HG02571 (cell line): ENCODE results near the gene CHMP2B.
"Not testable (repeated sequence)": the region's sequence is repeated elsewhere in the genome, so short reads cannot be mapped to it uniquely, and the experiment has no call there.

Experiments
- ATAC-seq: cut with Tn5 transposase; IDR thresholded peaks from one replicate; pipeline ENCODE4 v1.9.1; 2021; ENCODE audit warnings: mild to moderate bottlenecking, moderate library complexity; ENCODE audit not compliant: unreplicated experiment

CHMP2B gene

DNA sequence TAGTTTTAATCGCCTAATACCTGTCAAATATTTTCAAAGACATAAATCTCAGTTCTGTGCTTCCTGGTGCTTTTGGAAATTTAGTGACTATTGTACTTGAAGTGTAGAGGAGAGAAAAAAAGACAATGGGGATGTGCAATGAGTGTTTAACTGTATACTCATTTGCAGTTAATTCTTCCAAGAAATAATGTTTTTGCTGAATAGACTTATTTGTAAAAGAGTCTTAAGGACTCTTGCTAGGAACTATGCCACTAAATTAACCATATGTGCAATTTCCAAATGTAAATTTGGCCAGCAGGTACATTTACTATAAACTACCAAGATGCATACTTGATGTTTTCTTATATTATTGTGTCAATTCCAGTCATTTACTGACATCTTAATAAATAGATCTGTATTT is 2.0 kb downstream of the CHMP2B start:
- ATAC-seq: no peak

DNA sequence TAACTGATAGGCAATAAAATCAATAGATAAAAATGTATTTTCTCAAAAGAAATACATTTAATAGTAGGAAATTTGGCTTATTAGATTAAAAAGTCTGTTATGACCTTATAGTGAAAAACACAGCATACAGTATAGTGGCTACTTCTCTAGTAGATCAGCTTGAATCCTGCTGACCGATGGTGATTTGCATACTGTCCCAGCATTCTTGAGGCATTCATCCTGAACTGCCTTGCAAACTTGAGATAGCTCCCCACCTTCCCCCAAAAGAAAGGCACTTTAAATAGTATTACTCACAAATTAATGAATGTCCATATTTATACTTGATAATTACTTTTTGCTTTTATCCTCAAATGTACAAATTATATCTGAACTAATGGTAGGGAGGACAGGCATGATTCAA is 6.7 kb downstream of the CHMP2B start:
- no peak for ATAC-seq

DNA sequence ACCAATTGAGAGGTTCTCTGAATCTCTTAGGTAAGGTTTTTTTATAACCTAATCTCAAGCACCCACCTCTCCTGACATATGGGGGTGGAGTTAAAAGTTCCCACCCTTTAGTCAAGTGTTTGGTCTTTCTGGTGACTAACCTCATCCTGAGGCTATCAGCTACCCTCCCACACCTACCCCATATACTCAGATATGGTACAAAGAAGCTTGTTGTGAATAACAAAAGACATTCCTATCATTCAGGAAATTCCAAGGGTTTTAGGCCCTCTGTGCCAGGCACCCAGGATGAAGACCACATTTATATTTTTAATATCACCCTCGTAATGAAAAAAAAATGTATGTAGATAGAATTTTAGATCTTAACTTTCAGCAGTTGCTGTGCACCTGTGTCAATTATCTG is 9.0 kb downstream of the CHMP2B start:
- no peak for ATAC-seq

DNA sequence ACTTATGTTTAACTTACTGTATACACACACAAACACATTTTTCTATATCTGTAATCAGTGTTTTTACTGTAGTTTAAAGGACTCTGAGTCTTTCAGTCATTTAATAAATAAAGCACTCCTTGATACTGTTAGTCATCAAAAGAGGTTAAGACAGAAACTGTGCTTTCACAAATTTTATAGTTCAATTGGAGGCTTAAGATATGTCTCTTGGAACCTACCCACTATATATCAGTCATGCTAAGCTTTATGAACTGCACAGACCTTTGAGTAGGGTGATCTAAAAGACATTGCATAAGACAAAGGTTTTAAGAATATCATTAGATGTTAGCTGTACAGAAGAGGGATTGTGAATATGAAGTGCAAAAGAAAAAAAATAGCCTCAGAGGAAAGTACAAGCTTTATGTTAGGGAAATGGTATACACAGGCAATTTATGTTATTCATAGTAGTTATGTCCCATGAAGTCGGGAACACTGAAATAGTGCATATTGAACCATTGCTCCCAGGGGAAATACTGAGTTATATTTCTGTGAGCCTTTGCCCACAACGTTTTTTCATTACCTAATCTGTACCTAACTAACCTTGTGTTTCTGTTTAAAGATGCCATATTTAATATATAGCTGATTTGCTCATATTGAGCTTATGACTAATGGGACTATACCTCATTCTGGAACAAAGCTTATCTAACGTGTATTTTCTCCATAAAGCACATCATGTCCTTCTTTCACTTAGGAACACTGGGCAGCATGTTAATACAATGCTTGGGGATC is 19.7 kb downstream of the CHMP2B start:
- ATAC-seq: no peak

DNA sequence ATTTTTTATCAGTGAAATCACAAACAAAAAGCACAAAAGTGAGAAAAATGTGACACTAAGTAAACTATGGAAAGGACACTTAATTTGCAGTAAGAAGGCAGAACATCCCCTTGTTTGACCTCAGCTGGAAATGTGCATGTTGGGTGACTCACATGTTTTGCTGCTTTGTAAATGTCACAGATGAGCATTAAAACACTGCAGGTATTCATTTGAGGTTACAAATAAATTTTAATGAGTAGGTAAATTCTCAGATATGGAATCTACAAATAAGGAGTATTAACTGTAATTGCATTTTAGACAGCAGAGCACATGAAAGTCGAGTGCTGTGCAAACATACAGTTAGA is 20.3 kb downstream of the CHMP2B start:
- ATAC-seq: no peak

DNA sequence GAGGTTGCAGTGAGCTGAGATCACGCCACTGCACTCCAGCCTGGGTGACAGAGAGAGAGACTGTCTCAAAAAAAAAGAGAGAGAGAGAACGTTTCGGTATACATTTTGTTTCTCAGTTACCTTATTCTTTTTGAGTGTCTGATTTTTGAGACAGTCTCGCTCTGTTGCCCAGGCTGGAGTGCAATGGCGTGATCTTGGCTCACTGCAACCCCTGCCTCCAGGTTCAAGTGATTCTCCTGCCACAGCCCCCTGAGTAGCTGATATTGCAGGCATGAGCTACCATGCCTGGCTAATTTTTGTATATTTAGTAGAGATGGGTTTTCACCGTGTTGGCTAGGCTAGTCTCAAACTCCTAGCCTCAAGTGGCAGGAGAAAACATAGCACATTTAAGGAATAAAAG is 21.1 kb downstream of the CHMP2B start:
- ATAC-seq: not testable (repeated sequence)

DNA sequence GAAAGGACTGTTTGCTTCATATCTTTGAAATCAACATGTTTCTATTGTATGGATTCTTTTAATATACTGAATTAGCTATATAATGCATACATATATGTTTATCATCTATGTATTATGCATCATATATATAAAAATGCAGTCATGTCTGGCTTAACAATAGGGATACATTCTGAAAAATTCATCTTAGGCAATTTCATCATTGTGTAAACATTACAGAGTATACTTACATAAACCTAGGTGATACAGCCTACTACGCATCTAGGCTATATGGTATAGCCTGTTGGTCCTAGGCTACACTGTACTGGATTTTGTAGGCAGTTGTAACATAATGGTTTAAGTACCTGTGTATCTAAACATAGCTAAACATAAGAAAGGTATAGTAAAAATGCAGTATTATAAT is 21.7 kb downstream of the CHMP2B start:
- no peak for ATAC-seq

DNA sequence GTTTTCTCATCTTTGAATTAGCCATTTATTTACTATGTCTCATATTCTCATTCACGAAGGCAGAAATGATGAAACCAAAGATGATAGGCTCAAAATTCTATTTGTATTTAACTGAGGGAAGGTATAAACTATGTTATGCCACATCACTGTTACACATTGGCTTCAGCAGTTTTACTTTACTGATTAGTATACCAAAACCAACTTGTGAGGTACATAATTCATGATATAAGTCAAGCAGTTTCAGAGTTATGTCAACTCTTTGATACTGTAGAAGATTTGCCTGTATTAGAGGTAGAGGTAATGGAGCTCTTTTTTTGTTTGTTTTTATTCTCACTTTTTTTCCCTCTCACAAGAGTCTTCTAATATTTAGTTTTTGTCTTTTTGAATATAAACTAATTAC is 22.9 kb downstream of the CHMP2B start:
- ATAC-seq: no peak

DNA sequence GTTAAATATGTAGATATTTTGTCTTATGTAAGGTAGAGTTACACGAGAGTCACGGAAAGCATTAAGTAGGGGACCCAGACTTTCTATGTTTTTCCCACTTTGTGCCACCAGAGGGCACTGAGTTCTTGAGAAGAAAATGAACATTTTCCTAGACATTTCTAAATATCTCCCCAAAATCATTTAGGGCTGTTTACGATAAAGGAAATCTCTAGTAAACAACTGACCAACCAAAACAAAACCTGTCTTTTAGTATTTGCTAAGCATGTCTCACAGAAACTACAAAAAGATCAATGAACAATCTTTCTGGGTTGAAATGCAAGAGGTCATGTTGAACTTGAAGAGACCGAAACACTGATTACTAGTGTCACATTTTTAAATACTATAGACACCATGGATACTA is 33.2 kb downstream of the CHMP2B start:
- ATAC-seq: peak; percentile 81

DNA sequence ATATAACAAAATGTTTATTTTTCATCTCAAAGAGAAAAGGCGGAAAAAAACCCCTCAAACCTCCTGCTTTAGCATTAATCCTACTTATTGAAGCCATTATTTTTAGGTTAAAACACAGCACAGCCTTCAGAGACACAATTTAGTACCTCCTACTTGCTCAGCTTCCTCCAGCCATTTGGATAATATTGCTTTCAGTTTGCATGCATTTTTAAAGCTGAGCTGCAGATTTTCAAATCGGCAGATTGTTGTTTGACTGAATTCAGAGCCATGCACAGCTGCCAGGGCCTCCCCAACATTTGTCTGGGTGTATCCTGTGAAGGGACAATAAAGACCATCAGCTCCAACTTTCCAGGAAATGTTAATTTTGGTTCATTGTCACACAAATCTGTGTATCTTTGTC is 34.8 kb downstream of the CHMP2B start:
- no peak for ATAC-seq

DNA sequence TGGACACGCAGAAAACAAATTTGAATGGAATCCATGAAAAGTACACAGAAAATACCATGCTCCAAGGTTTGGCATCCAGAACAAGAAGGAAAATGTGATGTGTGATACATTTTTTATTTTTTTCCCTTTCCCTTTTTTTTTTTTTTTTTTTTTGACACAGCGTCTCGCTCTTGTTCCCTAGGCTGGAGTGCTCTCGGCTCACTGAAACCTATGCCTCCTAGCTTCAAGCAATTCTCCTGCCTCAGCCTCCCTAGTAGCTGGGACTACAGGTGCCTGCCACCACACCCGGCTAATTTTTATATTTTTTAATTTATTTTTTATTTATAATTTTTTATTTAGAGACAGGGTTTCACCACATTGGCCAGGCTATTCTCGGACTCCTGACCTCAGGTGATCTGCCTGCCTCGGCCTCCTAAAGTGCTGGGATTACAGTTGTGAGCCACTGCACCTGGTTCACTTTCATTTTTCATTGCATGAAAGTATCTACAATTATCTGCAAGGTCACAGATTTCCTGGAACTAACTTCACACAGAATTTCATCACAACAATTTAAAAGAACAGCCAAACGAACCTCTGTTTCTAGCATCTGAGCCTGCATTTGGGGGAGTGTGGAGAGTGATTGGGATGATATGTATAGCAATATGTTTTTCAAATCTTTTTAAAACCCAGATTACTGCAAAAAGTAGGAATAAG is 41.0 kb downstream of the CHMP2B start:
- no peak for ATAC-seq

DNA sequence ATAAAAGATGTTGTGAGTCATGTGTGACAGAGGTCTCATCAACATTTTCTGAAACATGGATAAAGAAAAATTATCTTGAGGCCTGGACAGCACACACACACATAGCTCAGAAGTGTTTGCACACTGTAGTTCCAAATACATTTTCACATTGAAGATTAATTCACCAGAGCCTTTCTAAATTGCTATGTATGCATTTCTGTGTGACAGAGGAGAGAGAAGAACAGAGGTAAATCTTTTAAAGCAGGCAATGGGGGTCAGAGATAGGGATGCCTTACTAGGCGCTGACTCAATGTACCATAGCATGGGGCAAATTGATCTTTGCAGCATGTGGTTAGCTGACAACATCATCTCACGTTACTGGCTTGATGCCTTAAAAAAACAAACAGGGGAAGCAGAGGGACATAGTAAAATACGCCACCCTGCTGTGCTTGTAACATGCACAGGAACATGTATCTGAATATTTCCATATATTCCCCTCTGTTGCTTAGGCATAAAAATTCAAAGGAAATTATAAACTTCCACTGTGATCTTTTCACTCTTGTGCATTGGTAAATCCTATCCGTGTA is 41.6 kb downstream of the CHMP2B start:
- no peak for ATAC-seq

DNA sequence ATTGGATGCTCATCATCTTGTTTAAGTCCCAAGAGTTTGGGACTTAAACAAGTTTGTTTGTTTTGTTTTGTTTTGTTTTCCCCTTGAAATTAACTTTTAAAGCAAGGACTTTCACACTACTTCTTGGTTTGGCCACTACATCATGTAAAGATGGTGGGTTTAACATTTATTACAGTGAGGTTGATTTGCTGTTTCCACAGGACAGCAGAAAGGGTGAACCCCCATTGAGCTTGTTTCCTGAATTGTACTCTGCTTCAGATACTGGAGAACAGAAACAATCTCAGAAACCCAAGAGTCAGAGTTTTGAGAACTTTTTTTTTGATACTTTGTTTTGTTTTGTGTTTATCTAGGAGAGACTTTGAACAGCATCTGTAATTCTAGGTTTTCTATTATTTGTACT is 42.6 kb downstream of the CHMP2B start:
- ATAC-seq: no peak

DNA sequence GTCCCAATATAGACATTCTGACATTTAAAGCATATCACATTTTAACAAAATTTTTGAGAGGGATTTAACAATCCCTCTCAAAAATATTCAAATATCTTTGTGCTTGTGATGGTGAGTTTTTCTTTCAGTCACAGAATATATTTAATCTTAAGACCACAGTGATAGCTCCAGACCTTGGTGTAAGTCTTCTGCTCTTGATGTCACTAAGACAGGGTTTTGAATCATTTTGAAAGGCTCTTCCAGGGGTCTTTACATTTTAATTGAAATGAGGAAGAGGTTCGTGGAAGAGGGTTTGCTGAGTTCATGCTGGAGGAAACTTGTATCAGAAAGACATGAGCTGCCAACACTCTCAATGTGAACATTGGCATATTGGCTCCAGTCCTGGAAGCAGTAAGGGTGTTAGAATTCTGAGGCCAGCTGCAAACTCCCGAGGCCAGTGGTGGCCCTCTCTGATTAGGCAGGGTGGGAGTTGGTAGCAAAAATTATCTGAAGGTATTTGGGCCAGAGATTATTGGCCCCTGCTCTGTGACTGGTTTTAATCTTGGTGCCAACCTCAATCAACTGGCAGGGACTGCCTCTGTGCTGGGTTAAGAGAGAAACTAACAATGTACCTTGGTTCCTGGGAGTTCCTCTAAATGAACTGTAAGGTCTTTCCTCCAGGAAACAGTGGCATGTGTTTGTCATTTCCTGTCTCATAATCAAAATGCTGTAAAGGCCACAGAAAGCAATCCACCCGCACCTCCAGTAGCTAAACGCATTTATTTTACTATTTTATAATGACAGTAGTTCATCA is 44.0 kb downstream of the CHMP2B start:
- ATAC-seq: no peak

DNA sequence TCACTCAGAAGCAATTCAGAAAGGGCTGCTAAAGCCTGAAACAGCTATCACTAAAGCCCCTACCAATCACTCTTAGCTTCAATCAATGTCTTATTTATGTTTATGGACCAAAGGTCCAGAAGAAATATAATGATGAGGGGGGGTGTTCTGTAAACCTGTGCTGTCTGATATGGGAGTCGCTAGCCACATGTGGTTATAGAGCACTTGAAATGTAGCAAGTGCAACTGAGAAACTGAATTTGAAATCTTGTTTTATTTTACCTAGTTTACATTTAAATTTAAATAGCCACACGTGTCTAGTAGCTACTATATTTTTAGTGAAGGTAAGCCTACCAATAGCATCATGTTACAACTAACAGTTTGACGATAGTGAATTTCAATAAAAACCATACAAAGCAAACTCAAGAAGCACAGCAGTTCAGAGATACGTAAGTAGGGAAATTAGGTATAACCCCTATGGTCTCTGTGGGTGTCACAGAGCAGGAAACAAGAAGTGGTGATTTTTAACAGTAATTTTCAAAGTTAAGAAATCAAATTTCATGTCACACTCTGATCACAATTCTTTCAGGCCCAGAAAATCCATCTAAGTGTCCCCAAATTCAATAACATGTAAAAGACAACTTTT is 45.7 kb downstream of the CHMP2B start:
- peak; percentile 91 for ATAC-seq

DNA sequence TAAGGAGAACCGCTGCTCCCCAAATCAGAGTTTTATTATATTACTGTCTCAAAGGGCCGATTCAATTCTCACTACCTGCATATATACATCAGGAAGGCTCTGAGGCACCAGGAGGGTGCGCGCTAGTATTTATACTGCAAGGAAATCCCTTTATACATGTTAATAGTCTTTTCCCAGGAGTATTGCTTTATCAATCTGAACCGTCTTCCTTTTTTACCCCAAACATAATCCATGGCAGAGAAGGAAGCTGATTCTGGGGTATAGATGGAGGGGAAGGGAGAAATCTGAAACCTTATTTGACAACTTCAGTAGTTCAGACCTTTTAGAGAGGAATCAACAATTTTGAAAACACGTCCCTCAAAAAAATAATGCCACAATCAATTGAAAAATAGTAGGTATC is 49.4 kb downstream of the CHMP2B start, which contains the start of gene POU1F1:
TSS of gene POU1F1 (minus strand) at position 101 of the 400 bp plus-strand sequence. CDS start 122 bp downstream, outside the sequence.
- no peak for ATAC-seq

DNA sequence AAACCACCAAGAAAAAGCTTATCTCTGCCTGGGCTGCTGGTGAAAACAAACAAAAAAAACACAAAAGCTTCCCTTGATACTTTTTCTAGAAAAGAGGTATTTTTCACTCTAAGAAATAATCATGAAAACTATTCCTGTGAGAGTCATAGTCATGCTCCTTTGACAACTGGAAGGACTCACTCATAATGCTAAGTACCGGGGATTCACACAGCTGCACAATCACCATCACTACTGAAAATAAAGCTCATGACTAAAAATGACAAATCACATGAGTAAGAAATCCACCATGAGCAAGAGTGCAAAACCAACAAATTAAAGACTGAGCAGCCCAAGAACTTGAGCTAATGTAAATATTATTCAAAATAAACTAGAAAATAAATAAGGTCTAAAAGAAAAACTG is 59.9 kb downstream of the CHMP2B start:
- ATAC-seq: no peak

DNA sequence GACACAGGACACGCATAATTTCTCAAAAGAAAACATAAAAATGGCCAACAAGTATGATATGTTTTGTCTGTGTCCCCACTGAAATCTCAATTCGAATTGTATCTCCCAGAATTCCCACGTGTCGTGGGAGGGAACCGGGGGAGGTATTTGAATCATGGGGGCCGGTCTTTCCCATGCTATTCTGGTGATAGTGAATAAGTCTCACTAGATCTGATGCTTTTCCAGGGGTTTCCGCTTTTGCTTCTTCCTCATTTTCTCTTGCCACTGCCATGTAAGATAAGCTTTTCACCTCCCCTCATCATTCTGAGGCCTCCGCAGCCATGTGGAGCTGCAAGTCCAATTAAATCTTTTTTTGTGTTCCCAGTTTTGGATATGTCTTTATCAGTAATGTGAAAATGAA is 61.3 kb downstream of the CHMP2B start:
- ATAC-seq: no peak

DNA sequence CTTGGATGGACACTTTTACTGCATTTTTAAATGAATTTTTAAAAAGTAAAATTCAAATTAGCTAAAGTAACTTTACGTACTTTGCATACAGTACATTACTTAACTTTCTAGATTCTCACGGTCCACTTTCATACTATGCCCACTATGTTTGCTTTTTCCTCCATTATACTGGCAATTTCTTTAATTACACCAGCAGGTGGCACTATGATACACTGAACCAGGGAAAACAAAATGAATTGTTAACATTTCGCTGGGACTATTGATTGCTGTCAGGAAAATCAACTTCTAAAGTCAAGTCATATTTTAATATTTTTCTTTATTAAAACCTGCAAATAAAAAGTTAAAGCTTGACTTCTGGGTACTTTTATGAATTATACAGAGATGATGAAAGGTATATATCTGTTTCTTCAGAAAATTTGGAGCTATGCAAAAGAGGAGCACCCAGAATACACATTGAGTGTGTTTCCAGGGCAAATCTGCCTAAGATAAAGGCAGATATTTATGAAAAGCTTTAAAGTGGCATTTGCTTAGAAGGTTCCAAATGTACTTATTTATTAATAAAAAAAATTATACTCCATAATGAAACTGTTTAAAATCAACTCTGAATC is 71.1 kb downstream of the CHMP2B start:
- peak; percentile 84 for ATAC-seq

DNA sequence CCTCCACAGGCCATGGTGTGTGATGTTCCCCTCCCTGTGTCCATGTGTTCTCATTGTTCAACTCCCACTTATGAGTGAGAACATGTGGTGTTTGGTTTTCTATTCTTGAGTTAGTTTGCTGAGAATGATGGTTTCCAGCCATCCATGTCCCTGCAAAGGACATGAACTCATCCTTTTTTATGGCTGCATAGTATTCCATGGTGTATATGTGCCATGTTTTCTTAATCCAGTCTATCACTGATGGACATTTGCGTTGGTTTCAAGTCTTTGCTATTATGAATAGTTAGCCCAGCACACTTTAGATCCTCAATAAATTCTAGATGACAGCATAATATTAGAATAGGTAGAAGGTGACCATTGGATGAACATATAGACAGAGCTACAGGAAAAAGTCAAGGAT is 77.9 kb downstream of the CHMP2B start:
- not testable (repeated sequence) for ATAC-seq
